B cell (primary cell): ENCODE results near the gene KCNJ14. TPM values are rescaled to one million over a fixed set of nuclear protein-coding genes. Genes with fewer than 3 reads are reported as not detected.

Source experiments
- ATAC-seq: fragments of 200-7000 bp; cut with Tn5 transposase; one replicate; pipeline ENCODE4 v1.10.0; 2021; ENCODE audit warnings: low read depth, mild to moderate bottlenecking, moderate number of reproducible peaks, moderate library complexity
- CTCF ChIA-PET: fragments of 350-600 bp; sonication (Branson Sonifier 250); formaldehyde crosslinking; loops from one replicate; lab custom pipeline; 2021; ENCODE audit warnings: antibody characterized with exemption, inconsistent platforms; lab: Charles Lee
- POLR2A ChIA-PET: fragments of 350-600 bp; sonication (Branson Sonifier 250); formaldehyde crosslinking; loops from one replicate; lab custom pipeline; 2021; ENCODE audit warnings: antibody characterized with exemption; lab: Charles Lee
- DNase-seq: peaks from one replicate; pipeline ENCODE4 v3.0.0; 2013
- H2AFZ ChIP-seq: 2 replicates; pipeline ENCODE4 v1.6.1; 2012; ENCODE audit warnings: mild to moderate bottlenecking, low read depth, low read length; ENCODE audit not compliant: insufficient read depth, poor library complexity, severe bottlenecking
- H3K27ac ChIP-seq, 2 donors: 1 replicate in 1 of 2; 2 replicates in 1 of 2; pipeline ENCODE4 v1.5.1; 2012 to 2013; ENCODE audit warnings: low read length in 2 of 2, mild to moderate bottlenecking in 2 of 2, moderate library complexity in 1 of 2
- H3K27me3 ChIP-seq, 4 experiments: fragments of 200-600 bp in 1 of 4; sonication (generic) in 1 of 4; replicated peaks in 1 of 4; 1 replicate in 2 of 4; 2 replicates in 2 of 4; pipeline versions ENCODE4 v1.6.1 to v1.7.0; 2013 to 2016; ENCODE audit warnings: low read length in 3 of 4, mild to moderate bottlenecking in 2 of 4, mixed read lengths in 1 of 4, moderate library complexity in 1 of 4; ENCODE audit not compliant: insufficient read depth in 4 of 4, control insufficient read depth in 3 of 4; ENCODE audit errors: control extremely low read depth in 1 of 4
- H3K36me3 ChIP-seq, 2 experiments: replicated peaks in 1 of 2; 1 replicate in 1 of 2; 2 replicates in 1 of 2; pipeline versions ENCODE4 v1.6.1 to v1.7.1; 2013; ENCODE audit warnings: low read length in 1 of 2; ENCODE audit not compliant: insufficient read depth in 2 of 2, control insufficient read depth in 1 of 2; ENCODE audit errors: control extremely low read depth in 1 of 2, extremely low read depth in 1 of 2
- H3K4me1 ChIP-seq, 2 donors: fragments of 200-600 bp in 1 of 2; sonication (generic) in 1 of 2; 1 replicate in 1 of 2; 2 replicates in 1 of 2; pipeline versions ENCODE4 v1.5.1 to v1.6.1; 2013 to 2017; ENCODE audit warnings: low read length in 2 of 2; ENCODE audit not compliant: control insufficient read depth in 2 of 2, insufficient read depth in 2 of 2
- H3K4me2 ChIP-seq: replicated peaks from 2 replicates; pipeline ENCODE3; 2012; ENCODE audit warnings: mild to moderate bottlenecking, low read depth, low read length; ENCODE audit not compliant: poor library complexity, severe bottlenecking
- H3K4me3 ChIP-seq, 5 experiments: fragments of 200-600 bp in 1 of 5; sonication (generic) in 1 of 5; 1 replicate in 3 of 5; 2 replicates in 2 of 5; pipeline versions ENCODE4 v1.5.1 to v1.7.0; 2011 to 2016; ENCODE audit warnings: low read length in 4 of 5, mild to moderate bottlenecking in 4 of 5, low read depth in 2 of 5, control low read depth in 1 of 5, moderate library complexity in 1 of 5; ENCODE audit not compliant: insufficient read depth in 1 of 5; ENCODE audit errors: control extremely low read depth in 1 of 5, extremely low read depth in 1 of 5
- H3K79me2 ChIP-seq: fragments of 200-600 bp; sonication (generic); one replicate; pipeline ENCODE4 v1.6.0; 2016; ENCODE audit warnings: low read length; ENCODE audit not compliant: control insufficient read depth, insufficient read depth
- H3K9ac ChIP-seq: fragments of 200-600 bp; sonication (generic); 2 replicates; pipeline ENCODE4 v1.6.1; 2017; ENCODE audit warnings: mild to moderate bottlenecking, low read length, moderate library complexity
- H3K9me3 ChIP-seq, 3 donors: one replicate each; pipeline versions ENCODE4 v1.6.1 to v1.7.1; 2013; ENCODE audit warnings: low read length in 2 of 3; ENCODE audit not compliant: control insufficient read depth in 2 of 3, insufficient read depth in 1 of 3; ENCODE audit errors: control extremely low read depth in 1 of 3
- H4K20me1 ChIP-seq: 2 replicates; pipeline ENCODE4 v1.6.0; 2012; ENCODE audit warnings: mild to moderate bottlenecking, low read length; ENCODE audit not compliant: insufficient read depth, control insufficient read depth, poor library complexity, severe bottlenecking
- H3K27ac Mint-ChIP-seq: one replicate; pipeline ENCODE4 v1.8.0; 2021; ENCODE audit warnings: mixed read lengths
- H3K27me3 Mint-ChIP-seq: one replicate; pipeline ENCODE4 v1.8.0; 2021; ENCODE audit warnings: mixed read lengths
- H3K4me1 Mint-ChIP-seq: one replicate; pipeline ENCODE4 v1.8.0; 2021; ENCODE audit warnings: mixed read lengths
- H3K4me3 Mint-ChIP-seq: one replicate; pipeline ENCODE4 v1.8.0; 2021; ENCODE audit warnings: mixed read lengths
- H3K9me3 Mint-ChIP-seq: one replicate; pipeline ENCODE4 v1.8.0; 2022; ENCODE audit warnings: mixed read lengths; ENCODE audit not compliant: insufficient read depth
- EZH2 ChIP-seq: IDR thresholded peaks from 2 replicates; pipeline ENCODE4 v1.6.1; 2012; ENCODE audit warnings: borderline replicate concordance, low read depth, mild to moderate bottlenecking, moderate library complexity, low read length; ENCODE audit not compliant: insufficient read depth, poor library complexity, severe bottlenecking
- WGBS: methylation state at CpG from one replicate; pipeline ENCODE4 v1.1.5; 2013; ENCODE audit warnings: missing lambda C conversion rate; ENCODE audit not compliant: insufficient coverage; 5-methylcytosine and 5-hydroxymethylcytosine counted together
- intact Hi-C: fragments of 100-400 bp; cut with micrococcal nuclease; formaldehyde crosslinking; loops from one replicate; pipeline ENCODE4 v1.10.0; 2022
- polyA plus RNA-seq: library from polyadenylated mRNA; depleted of rRNA; stranded (reverse); fragments of >200 nt; gene quantifications from 2 replicates; pipeline ENCODE4 v1.2.3, GENCODE V29; 2012
- total RNA-seq, 2 donors: library from RNA; stranded (reverse); fragments of 120-200 nt in 1 of 2; gene quantifications; 1 replicate in 1 of 2; 2 replicates in 1 of 2; pipeline versions ENCODE4 v1.2.3 to v1.2.4, GENCODE V29; 2013 to 2022
- TF ChIP-seq, protein P1 (sequence below): fragments of 200-600 bp; IDR thresholded peaks from one replicate; pipeline ENCODE4 v1.8.0; 2022; ENCODE audit warnings: antibody characterized with exemption, mild to moderate bottlenecking

KCNJ14 gene
- total and polyA plus RNA-seq, 2 donors (not counting 1 experiment from before 2014, with no cell fraction given) = 1.5 to 2.3 TPM

DNA sequence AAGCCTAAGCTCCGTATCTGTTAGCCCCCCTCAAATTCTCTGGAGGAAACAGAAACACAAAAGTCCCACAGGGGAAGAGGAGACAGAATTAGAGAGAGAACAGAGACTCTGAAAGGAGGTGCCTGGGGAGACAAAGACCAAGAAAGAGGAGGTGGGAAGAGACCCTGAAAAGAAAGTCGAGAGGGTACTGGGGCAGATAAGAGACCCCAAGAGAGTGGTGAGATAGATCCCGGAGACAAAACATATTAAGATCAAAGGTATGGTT lies 10.5 kb upstream of the KCNJ14 start:
- DNase-seq (no peak), ATAC-seq (no peak)
- POLR2A ChIA-PET = interaction anchor here (1.2 kb wide), 1 partner anchor 25 kb away, joined by 3 read pairs; no protein-coding TSS in a partner anchor
- WGBS = 67% methylated on average over 1 of the region's 3 CpGs
- Mint-ChIP-seq H3K9me3 (no peaks in the 10 kb centered on the region), H3K4me3 (peak overlapping the region; percentile 97), H3K27ac (peak overlapping the region; percentile 98), H3K4me1 (peaks cover 40% of the 10 kb centered on the region), H3K27me3 (peaks cover 22% of the 10 kb centered on the region)
- Histone ChIP-seq H3K4me1 (peaks cover 22 to 27% of the 10 kb centered on the region in 2 donors), H2AFZ (peak overlapping the region; percentile 98), H4K20me1 (no peaks in the 10 kb centered on the region), H3K36me3 (peaks cover 0 to 26% of the 10 kb centered on the region in 2 experiments), H3K27ac (no peak overlapping the region), H3K27me3 (peaks cover 0 to 31% (median 11%) of the 10 kb centered on the region in 4 experiments), H3K4me3 (peak overlapping the region in 4 of 5 experiments; percentile 85 to 99 (median 95)), H3K4me2 (peak overlapping the region; percentile 78), H3K9me3 (peaks cover 0 to 21% (median 0%) of the 10 kb centered on the region in 3 donors), H3K9ac (peak overlapping the region; percentile 95), H3K79me2 (peaks cover 20% of the 10 kb centered on the region)
- intact Hi-C loops = loop anchor here (1.0 kb wide), 7 partner anchors 24 to 174 kb away; partner anchors contain the start of genes CYTH2, KDELR1, RPL18 and SPHK2
- CTCF ChIA-PET = interaction anchor here (0.8 to 2.1 kb wide), 5 partner anchors 22 to 163 kb away, joined by 3 to 5 read pairs (median 4); partner anchors contain the start of gene GRIN2D
- TF ChIP-seq, protein P1, sequence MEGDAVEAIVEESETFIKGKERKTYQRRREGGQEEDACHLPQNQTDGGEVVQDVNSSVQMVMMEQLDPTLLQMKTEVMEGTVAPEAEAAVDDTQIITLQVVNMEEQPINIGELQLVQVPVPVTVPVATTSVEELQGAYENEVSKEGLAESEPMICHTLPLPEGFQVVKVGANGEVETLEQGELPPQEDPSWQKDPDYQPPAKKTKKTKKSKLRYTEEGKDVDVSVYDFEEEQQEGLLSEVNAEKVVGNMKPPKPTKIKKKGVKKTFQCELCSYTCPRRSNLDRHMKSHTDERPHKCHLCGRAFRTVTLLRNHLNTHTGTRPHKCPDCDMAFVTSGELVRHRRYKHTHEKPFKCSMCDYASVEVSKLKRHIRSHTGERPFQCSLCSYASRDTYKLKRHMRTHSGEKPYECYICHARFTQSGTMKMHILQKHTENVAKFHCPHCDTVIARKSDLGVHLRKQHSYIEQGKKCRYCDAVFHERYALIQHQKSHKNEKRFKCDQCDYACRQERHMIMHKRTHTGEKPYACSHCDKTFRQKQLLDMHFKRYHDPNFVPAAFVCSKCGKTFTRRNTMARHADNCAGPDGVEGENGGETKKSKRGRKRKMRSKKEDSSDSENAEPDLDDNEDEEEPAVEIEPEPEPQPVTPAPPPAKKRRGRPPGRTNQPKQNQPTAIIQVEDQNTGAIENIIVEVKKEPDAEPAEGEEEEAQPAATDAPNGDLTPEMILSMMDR = no peak
- TF ChIP-seq EZH2 = no peak

GRCh38 chr19:48445256-48445605 lies 10.1 kb upstream of the KCNJ14 start:
- 33% methylated on average over 1 of the region's 6 CpGs for WGBS
- Histone ChIP-seq H4K20me1 (no peaks in the 10 kb centered on the region), H3K9me3 (peaks cover 0 to 21% (median 0%) of the 10 kb centered on the region in 3 donors), H2AFZ (peak overlapping the region; percentile 98), H3K27ac (peak overlapping the region; percentile 88 to 91), H3K27me3 (peaks cover 0 to 28% (median 11%) of the 10 kb centered on the region in 4 experiments), H3K4me1 (peaks cover 22 to 27% of the 10 kb centered on the region in 2 donors), H3K79me2 (peaks cover 23% of the 10 kb centered on the region), H3K9ac (peak overlapping the region; percentile 95), H3K4me2 (peak overlapping the region; percentile 78), H3K36me3 (peaks cover 0 to 28% of the 10 kb centered on the region in 2 experiments), H3K4me3 (peak overlapping the region; percentile 64 to 99 (median 94))
- no peak for DNase-seq
- no peaks in the 10 kb centered on the region for H3K9me3 Mint-ChIP-seq
- peak overlapping the region; percentile 97 for H3K4me3 Mint-ChIP-seq
- peak overlapping the region; percentile 98 for H3K27ac Mint-ChIP-seq
- CTCF ChIA-PET = interaction anchor here (0.7 to 2.1 kb wide), 6 partner anchors 21 to 163 kb away, joined by 3 to 5 read pairs (median 4); partner anchors contain the start of gene GRIN2D
- H3K27me3 Mint-ChIP-seq = peaks cover 22% of the 10 kb centered on the region
- peaks cover 40% of the 10 kb centered on the region for H3K4me1 Mint-ChIP-seq
- no peak for TF ChIP-seq EZH2
- TF ChIP-seq, protein P1 = peak; percentile 40
- peak; percentile 37 for ATAC-seq
- POLR2A ChIA-PET = interaction anchor here (1.2 kb wide), 1 partner anchor 25 kb away, joined by 3 read pairs; no protein-coding TSS in a partner anchor
- intact Hi-C loops = loop anchor here (1.0 kb wide), 7 partner anchors 24 to 174 kb away; partner anchors contain the start of genes CYTH2, KDELR1, RPL18 and SPHK2
